OCI-M2 (cell line): ENCODE measurements around the gene TRAK2.
"Not testable (repeated sequence)": the region's sequence is repeated elsewhere in the genome, so short reads cannot be mapped to it uniquely, and the experiment has no call there.

ENCODE experiments used
- DNase-seq: peaks from one replicate; lab custom pipeline; 2025; ENCODE audit not compliant: unreplicated experiment; lab: John Stamatoyannopoulos, UW

Gene TRAK2

DNA sequence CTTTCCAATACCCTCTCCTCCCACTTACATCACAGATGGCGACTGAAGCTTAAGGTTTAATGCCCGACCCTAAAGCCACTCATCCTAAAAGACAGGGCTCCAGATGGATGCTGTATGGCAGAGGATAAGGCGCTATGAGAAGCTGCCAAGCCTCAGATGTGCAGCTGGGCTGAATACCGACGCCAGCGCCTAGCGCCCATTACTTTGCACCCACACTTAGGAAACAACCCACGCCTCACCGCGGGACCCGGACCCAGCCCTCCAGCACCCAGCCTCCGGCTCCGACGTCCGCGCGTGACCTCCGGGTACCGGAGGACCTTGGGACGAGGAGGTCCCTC, 335 bp downstream of the TRAK2 start:
- no peak for DNase-seq

DNA sequence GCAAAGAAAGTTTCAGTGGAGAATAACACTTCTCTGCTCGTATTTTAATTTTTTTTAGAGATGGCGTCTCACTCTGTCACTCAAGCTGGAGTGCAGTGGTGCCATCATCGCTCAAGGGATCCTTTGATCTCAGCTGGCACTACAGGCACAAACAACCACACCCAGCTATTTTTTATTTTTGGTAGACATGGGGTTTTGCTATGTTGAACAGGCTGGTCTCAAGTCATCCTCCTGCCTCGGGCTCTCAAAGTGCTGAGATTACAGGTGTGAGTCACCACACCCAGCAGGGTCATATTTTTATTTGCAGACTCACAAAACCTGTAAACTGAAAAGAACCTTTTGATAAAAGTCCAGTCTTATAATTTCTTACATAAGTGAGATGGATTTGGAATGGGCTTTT, 2.6 kb downstream of the TRAK2 start:
- no peak for DNase-seq

DNA sequence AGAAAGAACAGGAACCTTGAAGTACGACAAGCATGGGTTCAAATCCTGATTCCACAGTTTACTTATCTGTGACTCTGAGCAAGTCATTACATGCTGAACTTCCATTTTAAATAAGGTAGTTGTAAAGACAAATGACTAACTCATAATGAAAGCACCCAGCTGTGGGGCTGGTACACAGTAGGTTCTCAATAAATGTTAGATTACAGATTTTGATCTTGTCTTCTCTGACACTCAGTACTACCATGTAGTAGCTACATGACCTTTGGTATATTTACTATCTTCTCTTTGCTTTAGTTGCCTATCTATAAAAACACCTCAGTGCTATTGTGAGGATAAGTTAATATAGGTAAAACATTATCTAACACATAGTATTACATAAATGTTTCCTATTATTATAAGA, 3.2 kb downstream of the TRAK2 start:
- DNase-seq, result no peak

DNA sequence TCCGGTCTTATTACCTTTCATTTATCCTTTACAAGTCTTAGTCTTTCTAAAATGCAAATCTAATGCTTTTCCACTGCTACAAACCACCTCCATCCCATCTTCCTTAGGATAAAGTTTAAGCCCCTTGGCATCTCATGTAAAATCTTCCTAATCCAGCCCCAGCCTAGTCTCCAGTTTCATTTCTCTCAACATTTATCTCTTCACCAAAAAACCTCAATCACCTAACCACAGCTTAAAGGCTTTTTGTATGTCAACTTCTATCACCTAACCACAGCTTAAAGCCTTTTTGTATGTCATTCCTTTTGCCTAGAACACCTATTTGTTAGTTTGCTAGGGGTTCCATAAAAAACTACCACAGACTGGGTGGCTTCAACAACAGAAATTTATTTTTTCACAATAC, 4.2 kb downstream of the TRAK2 start:
- DNase-seq, result no peak

DNA sequence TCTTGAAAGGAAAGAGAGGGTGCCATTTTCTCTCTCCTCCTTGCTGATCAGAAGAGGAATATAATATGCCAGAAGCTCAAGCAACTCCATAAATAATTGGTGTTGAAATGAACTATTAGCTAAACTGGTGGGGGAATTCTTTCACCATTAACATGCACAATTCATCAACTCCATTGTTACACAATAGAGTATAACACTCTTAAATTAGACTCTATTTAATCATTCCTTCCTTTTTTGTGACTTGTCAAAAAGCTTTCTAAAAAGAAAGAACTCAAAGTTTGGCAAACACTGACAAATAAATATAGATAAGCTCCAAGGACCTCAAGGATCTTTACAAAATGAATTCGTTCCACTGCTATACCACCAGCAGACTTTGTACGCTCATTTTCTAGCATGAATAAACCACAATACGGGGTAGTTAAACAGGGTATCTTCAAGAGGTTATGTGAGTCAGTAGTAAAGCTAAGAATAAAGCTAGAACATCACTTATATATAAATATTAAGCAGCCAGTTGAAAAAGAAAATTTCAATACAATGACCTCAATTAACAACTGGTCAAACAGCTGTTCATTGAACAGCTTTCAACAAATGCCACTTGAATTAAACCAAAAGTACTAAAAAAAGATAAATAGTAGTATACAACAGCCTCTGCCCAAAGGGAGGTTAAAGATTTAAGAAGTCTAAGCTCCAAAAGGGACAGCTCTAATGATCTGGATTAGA, 6.4 kb downstream of the TRAK2 start:
- DNase-seq, result no peak

DNA sequence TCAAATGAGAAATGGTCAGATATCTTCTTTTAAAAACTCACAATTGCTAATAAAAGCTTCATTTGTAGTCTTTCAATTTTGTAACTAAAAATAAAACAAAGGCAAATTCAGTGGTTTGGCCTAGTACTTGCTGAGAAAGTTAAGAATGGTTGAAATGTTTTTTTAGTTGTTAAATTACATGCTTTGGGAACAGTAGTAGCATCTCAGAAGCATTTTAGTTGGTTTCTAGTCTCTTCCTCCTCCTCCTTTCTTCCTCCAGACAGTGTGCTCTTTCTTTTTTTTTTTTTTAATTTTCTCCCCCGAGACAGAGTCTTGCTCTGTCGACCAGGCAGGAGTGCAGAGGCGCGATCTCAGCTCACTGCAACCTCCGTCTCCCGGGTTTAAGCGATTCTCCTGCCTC, 9.8 kb downstream of the TRAK2 start:
- DNase-seq, result no peak

DNA sequence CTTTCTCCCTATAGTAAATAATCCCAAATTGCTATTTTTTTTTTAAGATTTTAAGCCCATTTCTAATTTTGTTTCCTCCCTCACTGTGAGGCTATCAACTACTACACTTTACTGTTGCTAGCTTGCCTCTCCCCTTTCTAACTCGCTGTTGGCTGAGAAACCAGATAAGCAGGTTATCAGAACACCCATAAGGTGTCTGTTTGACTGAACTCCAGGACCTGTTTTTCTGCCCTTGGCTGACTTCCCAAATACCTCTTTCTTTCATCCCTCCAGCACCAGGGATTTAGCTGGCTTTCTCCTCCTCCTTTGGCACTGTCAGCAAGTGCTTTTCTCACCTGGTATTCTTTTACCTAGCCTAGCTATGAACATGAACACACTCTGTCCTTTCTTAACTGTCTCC, 11.1 kb downstream of the TRAK2 start:
- no peak for DNase-seq

DNA sequence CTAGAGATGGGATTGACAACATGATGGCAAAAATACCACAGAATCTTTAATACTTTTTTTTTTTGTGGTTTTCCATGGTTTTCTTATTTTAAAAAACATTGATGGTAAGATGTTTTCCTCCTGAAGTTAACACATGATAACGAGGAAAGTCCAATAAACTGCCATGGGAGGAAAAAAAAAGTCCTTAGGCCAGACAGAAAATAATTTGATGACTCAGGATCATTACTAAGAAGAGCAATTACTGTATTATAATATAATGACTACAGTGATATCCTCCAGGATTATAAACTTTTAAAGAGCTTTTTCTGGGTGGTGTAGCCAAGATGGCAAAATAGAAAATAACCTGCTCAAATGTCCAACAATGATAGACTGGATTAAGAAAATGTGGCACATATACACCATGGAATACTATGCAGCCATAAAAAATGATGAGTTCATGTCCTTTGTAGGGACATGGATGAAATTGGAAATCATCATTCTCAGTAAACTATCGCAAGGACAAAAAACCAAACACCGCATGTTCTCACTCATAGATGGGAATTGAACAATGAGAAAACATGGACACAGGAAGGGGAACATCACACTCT, 11.8 kb downstream of the TRAK2 start:
- DNase-seq, result not testable (repeated sequence)

DNA sequence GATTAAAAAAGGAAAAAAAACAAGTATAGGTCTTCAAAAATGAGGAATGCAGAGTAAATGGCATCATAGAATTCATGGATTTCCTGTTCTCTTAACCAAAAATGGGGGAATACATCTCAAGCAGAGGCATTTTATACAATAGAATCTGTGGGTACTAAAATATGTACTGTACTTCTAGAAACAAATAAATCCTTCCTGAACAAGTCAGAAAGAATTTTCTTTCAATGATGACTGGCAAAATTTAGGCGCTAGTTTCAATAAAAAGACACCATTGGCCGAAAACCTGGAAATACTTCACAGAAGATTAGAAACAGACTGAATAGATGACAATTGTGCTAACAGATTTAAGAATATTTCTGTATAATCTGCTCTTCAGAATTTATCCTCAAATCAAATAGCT, 15.1 kb downstream of the TRAK2 start:
- DNase-seq, result no peak

DNA sequence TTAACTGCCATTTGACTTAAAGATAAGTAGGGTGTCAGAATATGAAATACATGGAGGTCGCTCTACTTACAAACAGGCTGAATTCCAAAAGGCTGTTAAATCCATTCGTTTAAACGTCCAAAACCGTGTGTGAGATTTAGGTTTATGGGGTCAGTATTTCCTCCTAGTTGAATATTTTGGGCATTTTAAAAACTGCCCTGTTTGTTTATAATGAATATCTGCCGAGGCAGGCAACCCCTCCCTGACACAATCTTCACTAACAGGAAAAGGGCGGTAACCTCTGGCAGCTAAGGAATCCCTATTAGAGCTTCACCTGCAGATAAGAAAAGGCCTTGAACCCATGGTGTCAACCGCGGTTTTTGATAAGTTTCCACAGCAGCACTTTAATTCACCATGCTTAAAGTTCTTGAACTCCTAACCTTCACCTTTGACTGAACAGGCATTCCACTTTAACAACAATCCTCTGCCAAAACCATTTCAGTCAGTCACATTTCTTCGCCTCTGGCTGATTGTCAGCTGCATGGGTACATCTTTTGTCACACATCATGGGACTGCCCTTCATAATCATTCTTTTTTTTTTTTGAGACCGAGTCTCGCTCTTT, 17.8 kb downstream of the TRAK2 start:
- DNase-seq, result peak; percentile 65

DNA sequence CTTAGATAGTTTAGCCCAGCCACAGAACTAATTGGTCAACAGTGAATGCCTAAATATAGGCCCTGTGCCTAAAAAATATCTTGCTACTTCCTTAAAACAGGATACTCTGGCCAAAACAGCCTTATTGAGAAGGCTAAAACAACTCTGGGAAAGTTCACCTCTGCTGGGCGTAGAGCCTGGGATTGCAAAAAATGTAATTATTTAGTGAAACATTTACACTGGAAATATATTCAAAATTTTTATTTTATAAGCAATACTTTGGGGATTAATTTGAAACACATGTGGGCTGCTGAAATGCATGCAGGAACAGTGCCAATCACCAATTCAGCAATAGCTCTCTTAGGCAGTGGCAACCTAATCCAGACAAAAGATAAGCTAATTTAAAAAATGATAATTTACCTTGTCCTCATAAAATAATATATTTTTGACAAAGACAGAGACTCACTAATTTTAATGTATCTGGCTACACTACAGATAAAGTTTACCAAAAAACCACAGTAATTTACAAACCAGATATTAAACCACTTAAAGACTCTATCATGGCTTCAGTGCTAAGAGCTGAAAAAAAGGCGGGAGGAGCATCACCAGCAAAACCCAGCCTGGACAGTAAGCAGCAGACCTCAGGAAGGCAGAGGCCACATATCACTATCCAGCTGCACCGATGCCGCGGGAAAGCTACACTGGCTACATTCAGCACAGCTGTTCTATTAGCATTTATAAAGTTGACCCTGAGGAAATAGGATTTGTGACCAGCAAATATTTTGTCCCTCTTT, 18.5 kb downstream of the TRAK2 start:
- no peak for DNase-seq

DNA sequence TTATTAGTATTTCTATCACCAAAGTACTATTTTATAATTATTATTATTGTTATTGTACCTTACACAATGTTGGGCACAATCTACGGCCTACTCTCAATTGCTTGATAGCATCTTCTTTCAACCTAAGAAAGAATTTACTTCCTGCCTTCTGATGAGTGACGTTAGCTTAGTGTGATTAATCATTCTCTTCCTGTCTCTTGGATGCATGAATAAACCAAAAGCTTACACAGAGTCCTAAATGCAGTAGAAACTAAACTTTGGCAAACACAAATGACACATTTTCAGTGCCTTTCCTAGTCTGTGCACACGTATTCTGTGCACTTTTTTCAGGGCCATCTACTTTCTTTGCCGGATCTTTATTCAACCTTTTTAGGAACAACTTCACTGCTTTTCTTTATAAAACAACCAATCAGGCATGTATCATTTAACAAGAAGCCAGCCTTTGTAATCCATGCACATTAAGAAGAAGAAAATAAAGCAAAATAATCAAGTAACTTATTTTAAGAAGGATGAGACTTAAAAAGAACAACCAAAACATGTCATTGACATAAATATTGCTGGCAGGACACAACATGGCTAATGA, 19.1 kb downstream of the TRAK2 start:
- DNase-seq, result no peak

DNA sequence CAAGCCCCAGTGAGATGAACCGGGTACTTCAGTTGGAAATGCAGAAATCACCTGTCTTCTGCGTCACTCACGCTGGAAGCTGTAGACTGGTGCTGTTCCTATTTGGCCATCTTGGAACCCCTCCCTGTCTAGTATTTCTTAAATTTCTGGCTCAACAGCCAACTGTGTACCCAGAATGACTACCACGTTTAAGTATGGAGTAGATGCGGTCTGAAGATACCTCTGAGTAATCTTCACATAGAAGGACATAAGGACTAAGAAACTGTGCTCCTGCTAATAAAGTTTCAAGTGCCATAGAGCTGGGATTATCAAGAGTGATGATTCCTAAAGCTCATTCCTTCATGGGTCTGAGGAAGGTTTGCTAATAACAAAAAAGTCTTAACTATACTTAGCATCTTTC, 20.4 kb downstream of the TRAK2 start:
- no peak for DNase-seq

DNA sequence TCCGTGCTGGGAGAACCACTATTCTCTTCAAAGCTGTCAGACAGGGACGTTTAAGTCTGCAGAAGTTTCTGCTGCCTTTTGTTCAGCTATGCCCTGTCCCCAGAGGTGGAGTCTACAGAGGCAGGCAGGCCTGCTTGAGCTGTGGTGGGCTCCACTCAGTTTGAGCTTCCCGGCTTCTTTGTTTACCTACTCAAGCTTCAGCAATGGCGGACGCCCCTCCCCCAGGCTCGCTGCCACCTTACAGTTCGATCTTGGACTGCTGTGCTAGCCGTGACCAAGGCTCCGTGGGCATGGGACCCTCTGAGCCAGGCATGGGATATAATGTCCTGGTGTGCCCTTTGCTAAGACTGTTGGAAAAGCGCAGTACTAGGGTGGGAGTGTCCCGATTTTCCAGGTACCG, 20.9 kb downstream of the TRAK2 start:
- DNase-seq, result not testable (repeated sequence)

DNA sequence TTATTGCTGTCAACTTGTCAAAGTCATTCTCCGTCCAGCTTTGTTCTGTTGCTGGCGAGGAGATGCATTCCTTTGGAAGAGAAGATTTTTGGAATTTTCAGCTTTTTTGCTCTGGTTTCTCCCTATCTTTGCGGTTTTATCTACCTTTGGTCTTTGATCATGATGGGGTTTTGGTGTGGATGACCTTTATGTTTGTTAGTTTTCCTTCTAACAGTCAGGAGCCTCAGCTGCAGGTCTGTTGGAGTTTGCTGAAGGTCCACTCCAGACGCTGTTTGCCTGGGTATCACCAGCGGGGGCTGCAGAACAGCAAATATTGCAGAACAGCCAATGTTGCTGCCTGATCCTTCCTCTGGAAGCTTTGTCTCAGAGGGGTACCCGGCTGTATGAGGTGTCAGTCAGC, 21.4 kb downstream of the TRAK2 start:
- not testable (repeated sequence) for DNase-seq

DNA sequence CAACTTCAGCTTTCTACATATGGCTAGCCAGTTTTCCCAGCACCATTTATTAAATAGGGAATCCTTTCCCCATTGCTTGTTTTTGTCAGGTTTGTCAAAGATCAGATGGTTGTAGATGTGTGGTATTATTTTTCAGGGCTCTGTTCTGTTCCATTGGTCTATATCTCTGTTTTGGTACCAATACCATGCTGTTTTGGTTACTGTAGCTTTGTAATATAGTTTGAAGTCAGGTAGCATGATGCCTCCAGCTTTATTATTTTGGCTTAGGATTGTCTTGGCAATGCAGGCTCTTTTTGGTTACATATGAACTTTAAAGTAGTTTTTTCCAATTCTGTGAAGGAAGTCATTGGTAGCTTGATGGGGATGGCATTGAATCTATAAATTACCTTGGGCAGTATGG, 22.9 kb downstream of the TRAK2 start:
- not testable (repeated sequence) for DNase-seq

DNA sequence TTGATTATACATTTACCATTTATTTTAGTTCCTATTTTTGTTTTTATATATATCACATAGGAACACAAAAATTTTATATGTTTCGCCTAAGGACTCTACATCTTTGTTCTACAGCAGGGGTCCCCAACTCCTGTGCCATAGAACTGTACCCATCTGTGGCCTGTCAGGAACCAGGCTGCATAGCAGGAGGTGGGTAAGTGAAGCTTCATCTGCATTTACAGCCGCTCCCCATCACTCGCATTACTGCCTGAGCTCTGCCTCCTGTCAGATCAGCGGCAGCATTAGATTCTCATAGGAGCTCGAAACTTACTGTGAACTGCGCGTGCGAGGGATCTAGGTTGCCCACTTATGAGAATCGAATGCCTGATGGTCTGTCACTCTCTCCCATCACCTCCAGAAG, 25.3 kb downstream of the TRAK2 start:
- no peak for DNase-seq

DNA sequence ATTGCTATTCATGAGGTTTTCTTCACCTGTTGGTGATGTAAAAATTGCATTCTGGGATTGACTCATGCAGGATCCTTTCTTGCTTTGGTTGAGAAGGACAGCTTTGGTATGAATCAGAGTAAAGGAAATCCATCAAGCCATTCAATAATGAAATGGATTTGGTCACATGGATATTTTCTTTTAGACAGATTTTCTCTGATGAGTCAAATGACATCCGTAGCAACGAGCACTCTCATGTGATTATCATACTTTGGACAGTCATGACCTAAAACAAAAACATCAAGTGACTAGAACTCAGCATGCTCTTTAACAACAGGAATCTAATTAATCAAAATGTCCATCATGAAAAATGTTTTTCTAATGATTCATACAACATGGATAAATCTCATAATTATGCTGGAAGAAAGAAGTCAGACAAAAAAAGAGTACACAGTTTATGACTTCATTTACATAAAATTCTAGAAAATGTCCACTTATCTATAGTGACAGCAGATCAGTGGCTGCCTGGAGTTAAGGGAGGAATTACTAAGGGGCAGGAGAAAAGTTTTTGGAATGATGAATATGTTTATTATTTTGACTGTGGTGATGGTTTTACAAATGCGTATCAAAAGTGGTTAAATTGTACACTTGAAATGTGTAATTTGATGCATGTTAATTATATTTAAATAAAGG, 30.7 kb downstream of the TRAK2 start:
- DNase-seq, result no peak

DNA sequence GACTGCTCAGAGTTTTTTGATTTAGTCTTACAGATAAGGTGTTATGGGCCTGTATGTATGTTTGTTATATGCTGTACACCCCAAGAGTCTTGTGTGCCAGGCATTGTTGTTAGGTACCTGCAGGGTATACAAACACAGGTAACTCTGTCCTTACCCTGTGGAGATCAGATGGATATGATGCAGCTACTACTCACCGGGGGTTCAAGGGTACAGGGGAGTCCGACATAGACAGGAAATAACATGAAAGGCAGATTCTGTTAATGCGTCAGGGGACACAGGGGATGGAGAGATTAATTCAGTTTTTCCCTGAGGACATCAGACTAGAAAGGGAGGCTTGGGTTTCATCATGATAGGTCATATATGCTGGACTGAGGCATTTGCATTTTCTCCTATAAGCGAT, 31.3 kb downstream of the TRAK2 start:
- no peak for DNase-seq

DNA sequence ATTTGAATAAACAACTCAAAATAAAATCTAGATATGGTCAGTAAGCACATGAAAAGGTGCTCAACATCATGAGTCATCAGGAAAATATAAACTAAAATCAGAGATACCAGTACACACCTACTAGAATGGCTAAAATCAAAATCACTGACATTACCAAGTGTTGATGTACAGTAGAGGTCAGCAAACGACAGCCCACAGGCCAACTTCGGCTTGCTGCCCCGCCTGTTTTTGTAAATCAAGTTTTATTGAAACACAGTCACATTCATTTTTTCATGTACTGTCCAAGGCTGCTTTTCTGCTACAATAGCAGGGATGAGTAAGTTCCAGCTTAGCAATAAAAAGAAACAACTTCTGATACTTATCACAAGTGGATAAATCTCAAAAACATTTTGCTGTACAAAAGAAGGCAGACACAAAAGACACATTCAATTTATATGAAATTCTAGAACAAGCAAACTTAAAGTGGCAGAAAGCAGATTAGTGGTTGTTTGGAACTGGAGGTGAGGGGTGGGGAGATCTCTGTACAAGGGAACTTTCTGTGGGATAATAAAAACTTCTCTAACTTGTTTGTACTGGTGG, 32.1 kb downstream of the TRAK2 start:
- DNase-seq, result no peak

DNA sequence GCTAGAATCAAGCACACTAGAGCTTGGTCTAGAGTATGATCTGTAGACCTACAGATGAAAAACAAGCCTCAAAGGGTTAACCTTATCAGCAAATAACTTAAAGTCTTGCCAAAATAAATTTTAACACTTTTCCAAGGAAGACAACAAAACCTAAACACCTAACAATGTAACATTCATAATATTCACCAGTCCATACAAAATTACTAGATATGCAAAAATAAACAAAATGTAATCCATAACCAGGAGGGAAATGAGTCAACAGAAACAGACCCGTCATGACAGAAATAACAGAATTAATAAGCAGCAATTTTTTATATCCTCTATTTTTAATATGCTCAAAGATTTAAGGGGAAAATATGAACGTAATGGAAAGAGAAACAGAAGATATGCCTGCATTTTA, 36.1 kb downstream of the TRAK2 start:
- no peak for DNase-seq
